ENCODE data around the gene GLIS1.
A peak's percentile ranks its signal among the peaks of the same experiment; 100 is the strongest.

The GLIS1 gene

DNA sequence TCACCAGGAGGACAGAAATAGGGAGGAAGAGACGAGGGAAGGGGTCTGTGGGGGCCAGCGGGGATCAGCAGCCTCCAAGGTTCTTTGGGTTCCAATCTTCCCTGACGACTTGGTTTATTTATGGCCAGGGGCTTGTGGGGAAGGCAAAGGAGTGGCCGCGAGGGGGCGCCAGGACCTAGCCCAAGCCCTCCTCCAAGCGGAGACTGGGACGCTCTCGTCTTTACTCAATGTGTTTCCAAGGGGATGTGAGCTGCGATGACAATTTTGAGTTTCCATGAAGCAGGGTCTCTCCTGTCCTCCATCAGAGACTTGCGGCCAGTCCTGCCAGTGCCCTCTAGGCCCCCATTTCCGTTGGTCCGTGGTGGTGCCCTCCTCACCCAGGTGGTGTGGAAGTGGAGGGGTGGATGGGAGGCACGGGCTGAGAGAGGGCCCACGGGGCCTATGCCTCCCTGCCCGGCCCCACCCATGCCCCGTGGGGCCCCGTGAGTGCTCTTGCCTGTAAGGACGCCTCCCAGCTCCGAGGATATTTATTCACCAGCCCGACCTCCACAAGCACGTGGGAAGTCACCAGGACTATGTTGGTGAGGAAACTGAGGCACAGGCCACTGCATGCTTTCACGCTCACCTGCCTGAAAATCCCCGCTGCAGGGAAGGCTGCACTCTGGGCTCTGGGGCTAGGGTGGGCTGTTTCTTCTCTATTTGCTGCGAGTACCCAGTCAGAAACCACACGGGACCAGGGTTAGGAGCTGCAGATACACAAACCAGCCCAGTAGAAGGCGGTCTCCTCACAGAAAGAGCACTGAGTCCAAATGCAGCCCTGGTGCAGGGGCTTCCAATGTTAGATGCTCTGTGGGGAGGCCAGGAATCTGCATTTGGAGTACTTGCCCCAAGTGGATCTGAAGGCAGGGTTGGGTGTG is 253.2 kb downstream of the GLIS1 start:
- DNase-seq (ENCODE audit: low read depth) = peak; percentile 22

DNA sequence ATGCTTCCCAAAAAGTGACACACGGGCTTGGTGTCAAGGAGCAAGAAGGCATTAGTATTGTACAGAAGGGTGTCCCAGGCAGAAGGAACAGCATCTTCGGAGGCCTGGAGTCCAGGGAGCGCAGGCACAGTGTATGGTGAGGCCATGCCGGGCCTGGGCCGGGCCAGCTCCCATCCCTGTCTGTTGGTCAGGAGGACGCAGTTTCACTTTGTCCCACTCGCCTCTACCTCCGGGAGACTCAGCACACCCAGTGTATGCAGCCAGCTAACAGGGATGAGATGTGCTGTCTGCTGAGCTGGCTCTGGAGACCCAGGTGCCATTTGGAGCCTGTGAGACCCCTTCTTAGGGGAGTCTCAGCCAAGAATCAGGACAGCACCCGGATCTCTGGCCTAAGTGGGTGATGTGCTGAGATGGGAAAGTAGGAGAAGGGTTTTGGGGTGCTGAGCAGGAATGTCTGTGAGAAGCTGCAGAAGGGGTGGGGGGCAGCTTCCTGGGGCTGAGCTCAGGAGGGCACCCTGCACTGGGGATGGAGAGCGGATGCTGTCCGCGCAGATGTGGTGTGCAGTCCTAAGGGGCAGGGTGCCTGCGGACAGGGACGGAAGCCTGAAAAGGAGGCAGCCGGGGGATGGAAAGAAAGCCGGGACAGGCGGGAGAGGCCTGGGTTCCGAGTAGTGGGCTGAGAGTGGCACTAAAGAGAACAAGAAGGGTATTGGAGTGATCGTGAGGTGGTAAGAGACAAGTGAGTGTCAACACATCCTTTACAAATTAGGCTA is 254.1 kb downstream of the GLIS1 start:
- DNase-seq (ENCODE audit: low read depth) = no peak

DNA sequence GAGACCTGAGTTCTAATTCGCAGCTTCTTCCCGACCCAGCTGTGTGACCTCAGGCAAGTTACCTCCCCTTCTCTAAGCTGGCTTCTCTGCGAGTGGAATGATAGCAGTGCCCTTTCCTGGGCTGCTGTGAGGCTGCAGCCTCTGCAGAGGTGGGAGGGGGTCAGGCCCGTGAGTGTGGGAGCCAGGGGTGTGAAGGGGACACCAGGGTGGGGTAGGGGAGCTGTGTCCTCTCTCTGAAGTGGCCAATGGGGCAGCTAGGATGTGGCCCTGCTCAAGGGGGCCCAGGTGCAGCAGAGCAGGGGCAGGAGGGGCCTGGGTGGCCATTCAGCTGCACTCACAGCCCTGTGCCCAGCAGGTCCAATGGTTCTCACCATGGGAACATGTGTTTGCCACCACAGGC is 255.3 kb downstream of the GLIS1 start:
- DNase-seq (ENCODE audit: low read depth) = no peak

DNA sequence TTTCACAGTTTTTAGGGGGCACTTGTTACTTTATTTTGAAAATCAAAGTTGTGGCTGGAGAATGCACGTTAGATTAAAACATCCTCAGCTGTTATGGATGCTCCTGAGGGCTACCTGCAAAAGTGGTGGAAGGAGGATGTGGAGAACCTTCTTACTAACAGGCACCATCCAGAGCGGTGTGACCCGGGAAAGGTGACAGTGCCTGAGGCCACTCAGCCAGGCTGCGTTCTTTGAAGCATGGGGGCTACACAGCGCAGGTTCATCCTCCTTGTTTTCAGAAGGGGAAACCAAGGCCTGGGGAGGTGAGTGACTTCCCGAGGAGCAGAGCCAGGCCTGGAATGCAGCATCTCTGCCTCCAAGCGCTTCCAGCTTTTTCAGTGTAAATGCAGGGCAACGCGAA is 255.8 kb downstream of the GLIS1 start:
- DNase-seq (ENCODE audit: low read depth) = no peak

DNA sequence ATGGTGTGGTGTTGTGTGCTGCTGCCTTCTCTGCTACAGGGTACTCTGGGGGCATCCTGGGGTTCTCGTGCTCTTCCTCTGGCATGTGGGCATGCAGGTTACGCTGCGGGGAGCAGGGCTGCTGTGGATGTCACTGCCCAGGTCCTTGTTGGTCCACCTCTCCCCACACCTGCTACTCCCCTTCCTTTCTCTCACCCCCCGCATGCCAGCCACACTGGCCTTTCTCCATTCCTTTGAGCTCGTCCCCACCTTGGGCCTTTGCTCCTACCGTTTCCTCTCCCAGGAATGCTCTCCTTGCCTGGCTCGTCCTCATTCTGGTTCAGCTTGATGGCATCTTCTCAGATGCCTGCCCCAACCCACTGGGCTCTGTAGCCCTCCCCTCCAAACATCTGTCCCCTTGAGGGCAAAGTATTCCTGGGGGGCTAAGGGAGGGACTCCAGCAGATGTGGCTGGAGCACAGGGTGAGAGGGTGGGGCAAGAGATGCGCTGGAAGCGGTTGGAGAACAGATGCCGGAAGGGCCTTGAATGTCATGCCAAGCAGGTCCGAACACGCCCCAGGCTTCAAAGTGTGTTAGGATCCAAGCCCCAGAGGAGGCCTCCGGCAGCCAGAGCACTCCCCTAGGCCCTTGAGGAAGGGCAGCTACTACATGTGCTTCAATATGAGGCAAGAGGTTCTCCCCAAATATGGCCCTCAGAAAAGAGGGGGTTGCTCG is 256.4 kb downstream of the GLIS1 start:
- DNase-seq (ENCODE audit: low read depth) = no peak

DNA sequence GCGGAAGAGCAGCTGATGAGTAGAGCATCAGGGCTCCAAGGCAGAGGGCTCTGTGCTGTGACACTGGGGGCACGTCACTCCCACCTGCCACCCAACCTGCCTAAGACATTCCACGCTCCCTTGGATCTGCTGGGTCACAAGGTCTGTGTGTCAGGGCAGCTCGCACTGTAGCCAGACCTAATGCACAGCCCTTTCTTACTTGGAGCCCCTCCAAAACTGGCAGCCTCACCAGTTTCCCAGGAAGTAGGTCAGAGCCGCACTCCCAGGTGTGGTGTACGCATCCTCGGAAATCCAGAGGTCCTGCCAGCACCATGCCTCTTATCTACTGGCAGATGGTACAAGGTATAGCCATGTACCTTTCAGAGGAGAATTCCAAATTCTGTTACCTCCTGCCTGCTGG is 257.5 kb downstream of the GLIS1 start:
- no peak for DNase-seq (ENCODE audit: low read depth)

DNA sequence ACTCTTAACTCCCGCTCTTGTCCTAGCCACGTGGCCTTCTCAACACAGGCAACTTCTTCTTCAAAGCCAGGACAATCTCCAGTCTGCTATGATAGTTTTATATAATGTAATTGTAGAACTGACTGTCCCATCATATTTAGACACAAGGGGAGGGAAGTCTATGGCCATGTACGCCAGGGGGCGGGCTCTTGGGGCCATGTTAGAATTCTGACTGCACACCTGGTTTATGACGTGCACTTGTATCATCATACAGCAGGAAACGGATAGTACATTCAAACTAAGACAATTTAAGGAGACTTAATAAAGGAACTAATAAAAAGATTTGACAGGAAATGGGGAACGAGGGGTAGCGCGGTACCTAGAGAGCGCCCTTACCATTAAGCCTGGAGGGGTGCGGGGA is 258.3 kb downstream of the GLIS1 start:
- DNase-seq (ENCODE audit: low read depth) = no peak

DNA sequence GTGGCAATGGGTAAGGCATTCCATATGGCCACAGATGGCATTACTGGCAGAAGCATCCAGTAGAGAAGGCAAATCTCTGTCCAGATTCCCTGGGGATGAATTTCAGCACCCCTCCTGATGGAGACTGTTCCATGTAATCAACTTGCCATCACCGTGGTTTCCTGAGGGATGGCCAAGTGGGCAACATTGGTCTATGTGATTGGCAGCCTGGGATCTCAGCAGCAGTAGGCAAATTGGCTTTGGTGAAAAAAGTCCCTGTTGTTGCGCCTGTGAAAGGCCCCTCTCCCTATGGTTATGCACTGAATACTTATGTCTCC is 260.5 kb downstream of the GLIS1 start:
- DNase-seq (ENCODE audit: low read depth) = no peak

DNA sequence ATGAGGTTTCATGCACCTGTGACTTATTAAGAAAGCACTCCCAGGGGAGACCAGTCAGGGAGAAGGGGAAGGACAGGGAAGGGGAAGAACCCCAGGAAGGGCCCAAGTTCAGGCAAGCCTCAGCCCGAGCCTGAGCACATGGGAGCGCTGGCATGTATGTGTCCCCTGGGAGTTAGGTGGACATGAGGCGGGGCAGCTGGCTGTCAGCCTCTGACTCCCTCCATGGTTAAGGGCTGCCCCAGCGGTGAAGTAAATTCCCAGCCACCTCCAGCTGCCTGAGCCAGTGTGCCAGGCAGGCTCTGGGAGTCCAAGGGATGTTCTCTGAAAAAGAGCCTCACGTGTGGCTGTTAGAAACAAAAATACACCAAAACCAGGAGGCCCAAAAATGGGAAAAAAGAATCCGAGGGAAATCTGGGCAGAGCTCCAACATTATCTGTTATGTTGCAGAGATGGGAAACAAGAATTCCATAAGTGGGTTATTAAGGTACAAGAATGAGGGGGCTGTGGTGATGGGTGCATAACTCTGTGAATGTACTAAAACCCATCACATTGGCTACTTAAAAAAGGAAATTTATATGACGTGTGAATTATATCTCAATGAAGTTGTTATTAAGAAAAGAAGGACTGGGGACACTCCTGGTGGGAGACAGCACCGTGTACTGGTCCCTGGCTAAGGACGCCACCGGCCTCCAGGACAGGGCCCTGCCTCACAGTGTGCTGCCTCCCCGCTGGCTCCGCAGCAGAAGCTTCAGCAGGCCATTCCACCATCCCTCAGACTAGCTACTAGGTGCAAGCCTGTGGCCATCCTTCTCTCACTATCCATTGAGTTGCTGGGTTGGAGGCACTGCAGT is 261.1 kb downstream of the GLIS1 start:
- DNase-seq (ENCODE audit: low read depth) = no peak

DNA sequence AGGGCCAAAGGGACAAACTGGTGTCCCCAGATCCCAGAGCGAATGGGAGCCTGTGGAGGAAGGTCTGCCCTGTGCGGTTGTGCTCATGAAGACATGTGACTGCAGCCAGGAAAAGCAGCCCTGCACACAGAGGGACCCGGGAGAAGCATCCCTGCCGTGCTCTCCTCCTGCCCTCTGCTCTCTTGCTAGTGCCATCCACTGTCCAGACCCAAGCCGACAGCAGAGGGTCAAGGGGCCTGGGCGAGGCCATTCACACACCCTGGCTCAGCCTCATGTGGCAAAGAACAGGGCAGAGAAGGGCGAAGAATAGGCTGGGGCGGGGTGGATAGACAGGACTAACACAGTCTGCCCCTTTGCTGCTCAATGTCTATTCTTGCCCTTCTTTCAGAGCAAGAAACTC is 262.4 kb downstream of the GLIS1 start:
- DNase-seq (ENCODE audit: low read depth) = no peak

DNA sequence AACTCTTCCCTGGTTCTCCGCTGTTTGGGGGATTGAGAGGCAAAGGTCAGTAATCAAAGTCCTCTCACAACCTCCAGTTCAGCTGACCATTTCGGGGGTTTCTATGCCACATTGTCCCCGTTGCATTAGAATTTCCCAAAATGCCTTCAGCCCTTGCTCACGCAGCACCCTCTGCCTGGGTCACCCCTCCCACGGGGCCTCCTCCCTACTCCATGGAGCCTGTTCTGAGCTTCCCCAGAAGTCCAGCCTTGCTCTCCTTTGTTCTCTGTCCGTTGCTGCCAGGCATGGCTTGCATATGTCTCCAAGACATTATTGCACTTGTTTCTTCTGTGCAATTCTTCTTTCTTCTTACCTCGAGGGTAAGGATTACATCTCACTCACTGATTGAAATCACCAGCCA is 263.3 kb downstream of the GLIS1 start:
- no peak for DNase-seq (ENCODE audit: low read depth)

DNA sequence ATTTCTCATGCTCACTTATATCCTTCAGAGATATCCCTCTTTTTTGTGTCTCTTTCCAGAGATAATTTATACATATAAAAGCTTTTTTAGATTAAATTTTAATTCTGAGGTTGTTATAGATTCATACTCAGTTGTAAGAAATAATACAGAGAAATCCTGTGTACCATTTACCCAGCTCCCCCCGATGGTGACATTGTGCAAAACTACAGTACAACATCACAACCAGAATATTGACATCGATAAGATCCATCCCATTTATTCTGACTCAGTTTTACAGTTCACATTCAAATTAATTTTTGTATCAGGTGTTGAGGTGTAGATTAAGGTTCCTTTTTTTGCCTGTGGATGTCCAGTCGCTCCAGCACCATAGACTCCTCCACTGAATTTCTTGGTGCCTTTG is 265.5 kb downstream of the GLIS1 start:
- no peak for DNase-seq (ENCODE audit: low read depth)

DNA sequence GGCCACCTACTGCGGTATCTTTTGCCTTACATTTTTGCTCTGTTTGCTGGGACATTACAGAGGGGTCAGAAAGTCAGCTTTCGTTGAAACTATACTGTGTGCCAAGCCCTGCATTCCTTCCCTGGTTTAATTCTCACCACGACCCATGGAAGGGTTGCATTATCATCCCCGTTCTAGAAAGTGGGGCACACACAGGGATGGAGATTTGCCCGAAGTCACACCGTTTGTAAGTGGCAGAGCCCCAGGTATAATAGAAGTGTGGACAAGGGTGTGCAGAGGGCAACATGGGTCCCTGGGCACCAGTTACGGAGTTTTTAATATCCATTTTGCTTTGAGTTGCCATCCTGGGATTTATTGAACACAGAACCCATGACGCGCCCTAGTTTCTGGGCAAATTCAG is 268.0 kb downstream of the GLIS1 start:
- DNase-seq (ENCODE audit: low read depth) = no peak

DNA sequence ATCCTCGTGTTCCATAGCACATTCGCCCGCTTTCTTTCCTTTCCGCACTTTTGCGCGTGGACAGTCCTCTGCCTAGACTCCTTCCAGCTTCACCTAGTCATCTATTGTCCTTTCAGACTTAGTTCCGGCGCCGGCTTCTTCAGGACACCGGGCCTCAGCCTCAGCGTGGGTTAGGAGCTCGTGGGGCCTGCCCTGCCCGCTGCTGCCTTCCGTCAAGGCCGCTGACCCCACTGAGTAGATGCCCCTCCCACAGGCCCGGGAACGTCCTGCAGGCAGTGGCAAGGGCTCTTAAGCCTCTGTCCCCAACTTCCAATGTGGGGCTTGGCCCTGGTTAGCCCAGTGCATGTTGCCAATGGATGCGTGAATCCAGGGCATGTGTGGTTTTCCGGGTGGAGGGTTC is 268.4 kb downstream of the GLIS1 start:
- no peak for DNase-seq (ENCODE audit: low read depth)

DNA sequence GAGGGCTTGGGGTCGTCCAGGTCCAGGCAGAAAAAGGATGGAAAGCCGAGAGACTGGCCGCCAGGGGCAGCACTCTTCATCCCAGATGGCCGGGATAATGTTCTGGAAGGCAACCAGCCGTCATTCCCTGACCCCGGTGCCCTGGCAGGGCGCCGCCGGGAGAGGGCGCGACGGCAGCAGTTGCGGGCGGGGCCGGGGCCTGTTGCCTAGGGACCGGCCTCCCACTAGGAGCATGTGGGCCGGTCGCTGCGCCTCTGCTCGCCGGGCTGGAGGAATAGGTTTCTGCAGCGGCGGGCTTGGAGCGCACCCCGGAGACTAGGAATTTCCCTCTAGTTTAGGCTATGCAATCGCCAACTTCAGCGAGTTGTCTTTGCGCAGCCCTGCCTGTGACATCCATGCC is 268.8 kb downstream of the GLIS1 start:
- DNase-seq (ENCODE audit: low read depth) = no peak

DNA sequence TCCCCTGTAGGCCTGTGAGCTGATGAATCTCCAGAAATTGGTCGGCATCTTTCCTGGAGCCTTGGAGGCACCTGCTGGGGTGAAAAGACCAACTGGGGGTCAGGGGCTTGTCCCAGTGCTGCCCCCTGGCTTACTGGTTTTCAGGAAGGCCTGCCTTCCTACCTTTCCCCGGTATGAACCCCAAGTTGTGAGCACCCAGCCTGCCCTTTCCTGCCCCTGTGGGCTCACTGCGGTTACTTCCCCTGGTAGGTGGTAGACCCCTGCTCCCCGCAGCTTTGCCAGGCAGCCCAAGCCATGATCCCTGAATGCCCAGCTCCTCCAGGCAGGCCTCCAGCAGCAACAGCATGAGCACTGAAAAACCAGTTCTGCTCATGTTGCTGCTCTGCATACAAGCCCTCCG is 269.6 kb downstream of the GLIS1 start:
- no peak for DNase-seq (ENCODE audit: low read depth)

DNA sequence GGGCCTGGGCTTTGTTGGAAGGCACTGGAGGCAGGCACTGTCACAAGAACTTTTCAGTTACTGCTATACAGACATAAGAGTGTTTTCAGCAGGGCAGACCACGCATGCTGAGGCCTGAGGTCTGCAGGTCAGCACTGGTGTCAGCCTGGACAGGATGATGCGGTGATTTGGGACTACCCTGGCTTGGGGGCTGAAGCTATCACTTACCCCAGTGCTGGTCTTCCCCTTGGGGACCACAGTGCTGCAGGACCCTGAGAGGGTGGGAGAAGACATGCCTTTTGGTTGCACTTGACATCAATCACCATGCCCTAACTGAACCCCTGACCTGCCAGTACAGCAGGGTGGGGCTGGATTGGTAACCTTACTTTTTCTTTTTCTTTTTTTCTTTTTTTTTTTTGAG is 270.6 kb downstream of the GLIS1 start:
- DNase-seq (ENCODE audit: low read depth) = no peak

DNA sequence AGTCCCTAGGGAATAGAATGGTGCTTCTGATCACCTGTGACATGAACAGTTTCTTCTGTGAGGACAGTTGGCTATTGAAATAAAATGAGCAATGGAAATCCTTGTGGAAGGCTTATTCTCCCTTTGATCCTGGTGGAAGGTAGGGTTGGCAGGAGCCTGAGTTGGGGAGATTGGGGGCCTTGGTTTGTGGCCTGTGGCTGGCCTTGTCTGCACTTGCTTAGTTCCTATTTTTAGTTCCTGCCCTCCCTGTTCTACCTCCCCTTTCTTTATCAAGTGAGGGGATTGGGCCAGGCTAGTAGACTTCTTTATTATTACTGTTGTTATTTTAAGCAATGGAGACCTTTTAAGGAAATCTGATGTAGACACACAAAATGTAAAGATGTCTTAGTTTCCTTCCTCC is 271.6 kb downstream of the GLIS1 start:
- DNase-seq (ENCODE audit: low read depth) = no peak

DNA sequence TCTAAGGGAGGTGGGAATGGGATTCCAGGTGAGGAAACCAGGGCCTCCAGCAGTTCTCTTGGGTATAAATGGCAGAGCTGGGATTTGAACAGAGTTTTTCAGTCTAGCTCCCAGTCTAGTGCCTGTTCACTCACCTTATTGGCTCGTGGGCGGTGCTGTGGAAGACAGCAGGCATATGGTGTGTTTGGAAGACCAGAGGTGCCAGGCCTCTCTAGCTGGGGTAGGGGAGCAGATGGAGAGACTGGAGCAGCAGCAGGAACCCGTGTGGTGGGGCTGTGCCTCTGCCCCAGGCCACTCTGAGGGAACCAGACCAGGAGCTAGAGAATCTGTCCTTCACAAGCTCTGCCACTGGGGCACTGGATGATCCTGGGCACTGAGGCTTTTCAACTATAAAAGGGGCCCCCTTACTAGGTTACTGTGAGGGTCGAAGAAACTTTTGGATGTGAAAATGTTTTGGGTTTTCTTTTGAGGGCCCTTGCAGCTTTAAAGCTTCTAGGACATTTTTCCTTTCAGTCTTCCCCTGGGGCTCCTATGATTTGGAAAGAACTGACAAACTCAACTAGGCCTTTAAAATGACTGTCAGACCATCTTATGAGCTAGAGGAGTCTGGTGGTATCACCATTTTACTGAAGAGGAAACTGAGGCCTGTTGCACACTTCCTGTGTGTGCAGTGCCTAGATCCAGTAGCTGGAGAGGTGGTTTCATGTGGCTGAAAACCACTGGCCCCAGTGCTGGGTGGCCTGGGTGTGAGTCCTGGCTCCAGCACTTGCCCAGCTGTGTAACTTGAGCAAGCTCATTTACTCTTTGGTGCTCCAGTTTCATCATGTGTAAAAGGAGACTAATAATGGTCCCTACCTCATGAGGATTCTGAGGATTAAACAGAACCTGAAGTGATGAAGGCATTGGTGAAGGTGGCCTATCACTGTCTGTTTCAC is 273.7 kb downstream of the GLIS1 start:
- no peak for DNase-seq (ENCODE audit: low read depth)

DNA sequence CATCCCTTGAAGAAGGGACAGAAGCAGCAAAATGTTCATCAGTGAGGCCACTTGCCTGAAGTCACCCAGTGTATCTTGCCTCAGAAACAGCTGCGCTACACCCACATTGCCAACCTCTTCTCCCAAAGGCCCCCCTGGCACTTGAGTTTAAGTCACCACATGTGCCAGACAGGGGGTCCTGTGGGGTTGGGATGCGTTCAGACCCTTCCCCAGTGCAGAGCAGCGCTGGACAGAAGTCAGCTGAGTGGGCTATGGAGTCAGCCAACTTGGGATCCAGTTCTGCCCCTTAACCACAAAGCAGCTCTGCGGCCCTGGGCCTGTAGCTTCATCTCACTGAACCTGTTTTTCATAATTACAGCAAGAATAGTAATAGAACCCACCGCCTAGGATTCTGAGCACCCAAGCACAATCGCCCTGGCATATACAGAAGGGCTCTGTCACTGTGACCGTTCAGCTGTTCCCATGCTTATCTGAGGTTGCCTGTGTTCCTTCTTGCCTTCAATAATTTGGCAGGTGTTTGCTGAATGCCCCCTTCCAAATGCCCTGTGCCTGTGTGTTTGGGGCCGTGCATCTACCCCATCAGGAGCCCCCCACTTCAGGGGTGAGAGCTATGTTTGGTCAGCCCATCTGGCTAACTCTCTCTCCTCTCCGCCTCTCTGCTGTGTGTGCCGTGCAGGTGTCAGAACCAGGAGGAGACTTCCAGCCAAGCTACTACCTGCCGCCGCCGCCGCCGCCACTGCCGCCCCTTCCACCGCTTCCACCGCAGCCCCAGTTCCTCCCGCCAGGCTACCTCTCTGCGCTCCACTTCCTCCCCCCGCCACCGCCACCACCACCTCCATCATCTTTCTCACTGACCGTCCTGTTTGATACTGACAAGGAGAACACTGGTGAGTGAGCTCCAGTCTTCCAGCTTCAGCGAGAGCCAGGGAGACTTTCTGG is 274.7 kb downstream of the GLIS1 start:
- DNase-seq (ENCODE audit: low read depth) = no peak
